Measurements from ENCODE around the gene RIMBP2.

GRCh38 chr12:130687190-130687589 is 28.9 kb downstream of the RIMBP2 start:
- TF ChIP-seq CTCF (IDR thresholded peaks at IDR 0.05) (no peak), POLR2A (IDR thresholded peaks at IDR 0.05; ENCODE audit: low read depth) (no peak), EP300 (IDR thresholded peaks at IDR 0.05) (no peak), POLR2AphosphoS5 (IDR thresholded peaks at IDR 0.05) (no peak)
